ENCODE data around the gene NOL3.
A peak's percentile ranks its signal among the peaks of the same experiment; 100 is the strongest.

The NOL3 gene

GRCh38 chr16:67170949-67171649, 761 bp downstream of the NOL3 start:
- DNase-seq (ENCODE audit: low spot score) (no peak), ATAC-seq (ENCODE audit: low read depth) (peak; percentile 2)
- H3K27me3 ChIP-seq (ENCODE audit: insufficient read depth, poor library complexity, severe bottlenecking) = no peaks in the 10 kb centered on the region
- H3K4me3 ChIP-seq (ENCODE audit: severe bottlenecking) = peak overlapping the region; percentile 39
- peaks cover 21% of the 10 kb centered on the region for H3K4me1 ChIP-seq (ENCODE audit: insufficient read depth, poor library complexity, severe bottlenecking)
- peak overlapping the region; percentile 73 for H3K27ac ChIP-seq (ENCODE audit: poor library complexity, severe bottlenecking)
- H3K9me3 ChIP-seq (ENCODE audit: severe bottlenecking) = no peaks in the 10 kb centered on the region
- H3K36me3 ChIP-seq (ENCODE audit: low read depth) = peaks cover 9% of the 10 kb centered on the region
- TF ChIP-seq, protein P1, sequence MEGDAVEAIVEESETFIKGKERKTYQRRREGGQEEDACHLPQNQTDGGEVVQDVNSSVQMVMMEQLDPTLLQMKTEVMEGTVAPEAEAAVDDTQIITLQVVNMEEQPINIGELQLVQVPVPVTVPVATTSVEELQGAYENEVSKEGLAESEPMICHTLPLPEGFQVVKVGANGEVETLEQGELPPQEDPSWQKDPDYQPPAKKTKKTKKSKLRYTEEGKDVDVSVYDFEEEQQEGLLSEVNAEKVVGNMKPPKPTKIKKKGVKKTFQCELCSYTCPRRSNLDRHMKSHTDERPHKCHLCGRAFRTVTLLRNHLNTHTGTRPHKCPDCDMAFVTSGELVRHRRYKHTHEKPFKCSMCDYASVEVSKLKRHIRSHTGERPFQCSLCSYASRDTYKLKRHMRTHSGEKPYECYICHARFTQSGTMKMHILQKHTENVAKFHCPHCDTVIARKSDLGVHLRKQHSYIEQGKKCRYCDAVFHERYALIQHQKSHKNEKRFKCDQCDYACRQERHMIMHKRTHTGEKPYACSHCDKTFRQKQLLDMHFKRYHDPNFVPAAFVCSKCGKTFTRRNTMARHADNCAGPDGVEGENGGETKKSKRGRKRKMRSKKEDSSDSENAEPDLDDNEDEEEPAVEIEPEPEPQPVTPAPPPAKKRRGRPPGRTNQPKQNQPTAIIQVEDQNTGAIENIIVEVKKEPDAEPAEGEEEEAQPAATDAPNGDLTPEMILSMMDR (IDR thresholded peaks at IDR 0.05; ENCODE audit: poor library complexity, severe bottlenecking) = no peak

DNA sequence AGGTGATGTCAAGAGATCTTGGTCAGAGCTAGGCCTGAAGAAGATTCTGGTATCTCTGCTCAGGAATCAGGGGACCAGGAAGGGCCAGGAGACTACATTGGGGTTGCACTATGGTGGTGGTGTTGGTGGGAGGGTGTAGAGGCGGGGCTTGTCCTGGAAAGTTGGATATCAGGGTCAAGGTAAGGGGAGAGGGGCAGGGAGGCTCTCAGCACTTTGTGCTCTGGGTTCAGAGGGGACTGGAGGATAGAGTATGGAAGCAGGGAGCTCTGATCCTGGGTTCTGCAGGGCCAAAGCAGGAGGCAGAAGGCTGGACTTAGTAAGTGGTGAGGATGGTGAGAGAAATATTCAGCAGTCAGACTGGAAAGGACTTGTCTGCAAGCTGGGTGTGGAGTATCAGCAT, 3.0 kb downstream of the NOL3 start:
- TF ChIP-seq, protein P1 (IDR thresholded peaks at IDR 0.05; ENCODE audit: poor library complexity, severe bottlenecking) = no peak
- Histone ChIP-seq H3K36me3 (ENCODE audit: low read depth) (peaks cover 9% of the 10 kb centered on the region), H3K27me3 (ENCODE audit: insufficient read depth, poor library complexity, severe bottlenecking) (no peaks in the 10 kb centered on the region), H3K4me3 (ENCODE audit: severe bottlenecking) (peak overlapping the region; percentile 31), H3K4me1 (ENCODE audit: insufficient read depth, poor library complexity, severe bottlenecking) (peaks cover 21% of the 10 kb centered on the region), H3K9me3 (ENCODE audit: severe bottlenecking) (no peaks in the 10 kb centered on the region), H3K27ac (ENCODE audit: poor library complexity, severe bottlenecking) (peak overlapping the region; percentile 80)
- DNase-seq (ENCODE audit: low spot score) (no peak), ATAC-seq (ENCODE audit: low read depth) (no peak)

DNA sequence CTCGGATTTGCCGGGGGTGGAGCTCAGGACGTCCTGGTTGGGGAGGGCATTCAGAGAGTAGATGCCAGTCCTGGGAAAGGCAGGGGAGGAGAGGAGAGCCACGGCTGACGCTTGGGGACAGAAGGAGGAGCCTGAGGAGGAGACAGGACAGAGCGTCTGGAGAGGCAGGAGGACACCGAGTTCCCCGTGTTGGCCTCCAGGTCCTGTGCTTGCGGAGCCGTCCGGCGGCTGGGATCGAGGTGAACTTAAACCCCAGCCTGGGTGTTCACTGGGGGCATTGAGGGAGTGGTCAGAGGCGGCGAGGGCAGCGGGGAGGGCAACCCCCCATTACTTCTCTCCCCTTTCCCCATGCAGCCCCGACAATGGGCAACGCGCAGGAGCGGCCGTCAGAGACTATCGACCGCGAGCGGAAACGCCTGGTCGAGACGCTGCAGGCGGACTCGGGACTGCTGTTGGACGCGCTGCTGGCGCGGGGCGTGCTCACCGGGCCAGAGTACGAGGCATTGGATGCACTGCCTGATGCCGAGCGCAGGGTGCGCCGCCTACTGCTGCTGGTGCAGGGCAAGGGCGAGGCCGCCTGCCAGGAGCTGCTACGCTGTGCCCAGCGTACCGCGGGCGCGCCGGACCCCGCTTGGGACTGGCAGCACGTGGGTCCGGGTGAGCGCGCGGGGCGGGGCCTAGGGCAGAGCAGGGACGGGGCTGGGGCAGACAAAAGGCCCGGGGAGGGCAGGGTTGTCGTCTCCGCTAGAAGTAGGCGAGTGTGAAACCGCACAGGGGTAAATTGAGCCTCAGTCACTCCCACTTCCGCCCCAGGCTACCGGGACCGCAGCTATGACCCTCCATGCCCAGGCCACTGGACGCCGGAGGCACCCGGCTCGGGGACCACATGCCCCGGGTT, 3.7 kb downstream of the NOL3 start:
- Histone ChIP-seq H3K36me3 (ENCODE audit: low read depth) (peaks cover 9% of the 10 kb centered on the region), H3K27ac (ENCODE audit: poor library complexity, severe bottlenecking) (peak overlapping the region; percentile 80), H3K27me3 (ENCODE audit: insufficient read depth, poor library complexity, severe bottlenecking) (no peaks in the 10 kb centered on the region), H3K4me1 (ENCODE audit: insufficient read depth, poor library complexity, severe bottlenecking) (peaks cover 21% of the 10 kb centered on the region), H3K9me3 (ENCODE audit: severe bottlenecking) (no peaks in the 10 kb centered on the region), H3K4me3 (ENCODE audit: severe bottlenecking) (peak overlapping the region; percentile 31)
- TF ChIP-seq, protein P1 (IDR thresholded peaks at IDR 0.05; ENCODE audit: poor library complexity, severe bottlenecking) = peak; percentile 20
- peak; percentile 72 for ATAC-seq (ENCODE audit: low read depth)
- DNase-seq (ENCODE audit: low spot score) = peak; percentile 95

GRCh38 chr16:67174706-67175231, 4.4 kb downstream of the NOL3 start:
- no peaks in the 10 kb centered on the region for H3K27me3 ChIP-seq (ENCODE audit: insufficient read depth, poor library complexity, severe bottlenecking)
- TF ChIP-seq, protein P1 (IDR thresholded peaks at IDR 0.05; ENCODE audit: poor library complexity, severe bottlenecking) = no peak

More at GRCh38 chr16:67174706-67175231, 4.4 kb downstream of the NOL3 start:
- H3K27ac ChIP-seq (ENCODE audit: poor library complexity, severe bottlenecking) = peak overlapping the region; percentile 80
- no peaks in the 10 kb centered on the region for H3K9me3 ChIP-seq (ENCODE audit: severe bottlenecking)
- DNase-seq (ENCODE audit: low spot score) (no peak), ATAC-seq (ENCODE audit: low read depth) (no peak)
- H3K4me3 ChIP-seq (ENCODE audit: severe bottlenecking) = peak overlapping the region; percentile 31
- H3K36me3 ChIP-seq (ENCODE audit: low read depth) = peaks cover 9% of the 10 kb centered on the region
- peaks cover 18% of the 10 kb centered on the region for H3K4me1 ChIP-seq (ENCODE audit: insufficient read depth, poor library complexity, severe bottlenecking)

Measured in RWPE2 (cell line).